T-helper 1 cell treated with Interleukin-12 subunit alpha and Interleukin-12 subunit beta and Interleukin-4 antibody, amounts not matched to agents 30 μg/mL and 1 μg/mL, for 36 hours (primary cell): Measurements from ENCODE around the gene CUX1.

ENCODE experiments used
- H3K27ac Mint-ChIP-seq: one replicate; pipeline ENCODE4 v1.8.0; 2021; ENCODE audit warnings: mild to moderate bottlenecking, mixed read lengths
- H3K27me3 Mint-ChIP-seq: one replicate; pipeline ENCODE4 v1.8.0; 2021; ENCODE audit warnings: low read depth, mixed read lengths
- H3K36me3 Mint-ChIP-seq: one replicate; pipeline ENCODE4 v1.8.0; 2021; ENCODE audit warnings: low read depth, mixed read lengths
- H3K4me1 Mint-ChIP-seq: one replicate; pipeline ENCODE4 v1.8.0; 2021; ENCODE audit warnings: low read depth, mixed read lengths
- H3K4me3 Mint-ChIP-seq: one replicate; pipeline ENCODE4 v1.8.0; 2021; ENCODE audit warnings: mild to moderate bottlenecking, moderate library complexity, mixed read lengths
- H3K9me3 Mint-ChIP-seq: one replicate; pipeline ENCODE4 v1.8.0; 2021; ENCODE audit warnings: mixed read lengths

Gene CUX1

DNA sequence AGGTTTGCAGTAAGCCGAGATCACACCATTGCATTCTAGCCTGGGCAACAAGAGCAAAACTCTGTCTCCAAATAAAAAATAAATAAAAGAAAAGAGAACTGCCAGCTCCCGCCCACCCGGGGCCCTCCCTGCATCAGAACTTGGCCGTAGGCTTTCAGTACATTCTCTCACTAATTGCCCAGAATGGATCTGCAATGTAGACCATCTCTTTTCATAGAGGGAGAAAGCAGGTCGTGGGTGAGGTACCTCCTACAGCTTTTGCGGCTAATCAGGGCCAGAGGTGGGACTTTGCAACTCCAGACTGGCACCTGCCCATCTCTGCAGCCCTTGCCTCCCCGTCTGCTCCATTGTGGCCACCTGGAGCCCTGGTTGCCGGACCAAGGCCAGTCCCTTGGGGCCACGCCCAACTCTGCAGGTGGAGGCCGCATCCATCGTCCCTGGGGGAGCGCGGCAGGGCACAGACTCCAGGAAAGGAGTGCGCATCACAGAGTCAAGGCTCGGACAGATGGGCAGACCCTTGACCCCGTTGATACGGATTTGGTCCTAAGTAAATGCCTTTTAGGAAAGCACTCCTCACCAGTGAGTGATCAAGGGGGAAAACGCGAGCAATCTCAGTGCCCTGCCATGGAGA lies 290.2 kb downstream of the CUX1 start:
- Mint-ChIP-seq H3K4me3 (no peak overlapping the region), H3K4me1 (no peaks in the 10 kb centered on the region), H3K27ac (no peak overlapping the region), H3K36me3 (peaks cover 2% of the 10 kb centered on the region), H3K27me3 (no peaks in the 10 kb centered on the region), H3K9me3 (no peaks in the 10 kb centered on the region)

DNA sequence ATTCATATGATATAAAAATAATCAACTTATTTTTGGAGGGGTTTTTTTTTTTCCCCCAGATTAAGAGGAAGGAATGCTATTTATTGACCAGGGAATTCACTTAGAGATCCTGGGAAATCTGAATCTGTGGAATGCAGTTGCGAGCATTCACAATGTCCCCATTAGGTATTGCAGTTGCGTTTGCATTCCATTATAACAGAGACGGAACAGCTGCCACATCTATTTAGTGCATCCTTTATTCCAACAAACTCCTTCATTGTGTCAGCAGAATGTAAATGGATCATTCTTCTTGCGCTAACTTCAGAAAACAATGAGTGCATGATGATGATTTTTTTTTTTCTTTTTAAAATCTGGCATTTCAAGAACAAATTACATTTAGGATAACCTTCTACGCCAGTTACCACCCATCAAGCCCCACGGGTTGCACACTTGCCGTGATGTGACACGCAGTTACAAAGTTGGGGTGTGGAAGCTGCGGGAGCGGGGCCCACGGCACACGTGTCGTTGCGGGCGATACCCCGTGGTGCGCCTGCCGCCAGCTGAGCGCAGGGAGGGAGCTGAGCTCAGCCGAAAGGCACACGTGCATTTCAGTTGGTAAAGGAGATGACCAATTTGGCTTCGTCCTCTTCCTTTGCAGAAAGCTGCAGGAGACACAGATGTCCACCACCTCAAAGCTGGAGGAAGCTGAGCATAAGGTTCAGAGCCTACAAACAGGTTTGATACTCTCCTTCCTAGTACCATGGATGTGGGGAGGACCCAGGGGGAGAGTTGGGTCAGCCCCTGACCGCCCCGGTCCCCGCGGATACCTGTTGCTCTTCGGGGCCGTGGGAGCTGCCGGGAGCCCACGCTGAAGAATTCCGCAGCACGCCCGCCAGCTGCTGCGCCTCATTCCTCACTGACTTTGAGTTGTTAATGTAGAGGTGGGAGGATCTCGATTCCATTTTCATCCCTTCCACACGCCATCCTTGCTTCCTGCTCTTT lies 293.9 kb downstream of the CUX1 start:
- Mint-ChIP-seq H3K27me3 (no peaks in the 10 kb centered on the region), H3K27ac (no peak overlapping the region), H3K36me3 (peaks cover 4% of the 10 kb centered on the region), H3K4me3 (no peak overlapping the region), H3K9me3 (no peaks in the 10 kb centered on the region), H3K4me1 (no peaks in the 10 kb centered on the region)

DNA sequence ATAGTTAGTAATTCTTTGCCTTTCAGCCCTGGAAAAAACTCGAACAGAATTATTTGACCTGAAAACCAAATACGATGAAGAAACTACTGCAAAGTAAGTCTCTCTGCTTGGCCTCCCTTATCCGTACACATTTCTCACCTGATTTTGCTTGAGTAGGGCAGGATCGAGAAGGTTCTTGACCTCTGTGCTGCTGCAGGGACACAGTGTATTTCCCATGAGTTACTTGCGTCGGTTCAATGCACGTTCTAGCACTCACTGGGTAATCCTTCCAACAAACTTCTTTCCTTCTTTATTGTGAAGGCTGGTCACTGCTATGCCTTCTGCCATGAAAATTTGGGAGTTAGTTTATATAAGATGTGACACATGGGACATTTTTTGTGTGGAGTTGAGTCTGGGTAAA lies 297.8 kb downstream of the CUX1 start:
- no peak overlapping the region for H3K27ac Mint-ChIP-seq
- peaks cover 4% of the 10 kb centered on the region for H3K36me3 Mint-ChIP-seq

DNA sequence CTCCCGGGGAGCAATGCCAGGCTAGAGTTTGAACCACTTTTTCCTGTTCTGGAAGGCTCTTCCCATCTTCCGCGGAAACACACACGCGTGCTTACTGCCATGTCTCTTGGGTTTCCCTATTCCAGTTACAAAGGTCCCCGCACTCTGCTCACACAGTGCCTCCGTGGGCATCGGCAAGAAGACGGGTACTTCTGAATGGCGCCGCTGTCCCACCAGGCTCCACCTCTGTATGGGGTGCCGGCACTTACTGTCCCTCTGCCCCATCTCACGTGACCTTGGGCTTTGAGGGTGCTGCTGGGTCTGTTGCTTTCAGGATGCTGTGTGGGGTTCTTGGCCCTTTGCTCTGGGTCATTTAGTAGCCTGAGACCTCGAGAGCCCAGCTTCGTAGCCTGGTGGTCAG lies 298.5 kb downstream of the CUX1 start:
- no peaks in the 10 kb centered on the region for H3K4me1 Mint-ChIP-seq
- no peaks in the 10 kb centered on the region for H3K9me3 Mint-ChIP-seq
- H3K27ac Mint-ChIP-seq, result no peak overlapping the region
- no peak overlapping the region for H3K4me3 Mint-ChIP-seq
- H3K27me3 Mint-ChIP-seq, result no peaks in the 10 kb centered on the region
- peaks cover 4% of the 10 kb centered on the region for H3K36me3 Mint-ChIP-seq

More for the DNA sequence above, 297.8 kb downstream of the CUX1 start:
- Mint-ChIP-seq H3K4me3 (no peak overlapping the region), H3K27me3 (no peaks in the 10 kb centered on the region), H3K9me3 (no peaks in the 10 kb centered on the region), H3K4me1 (no peaks in the 10 kb centered on the region)

DNA sequence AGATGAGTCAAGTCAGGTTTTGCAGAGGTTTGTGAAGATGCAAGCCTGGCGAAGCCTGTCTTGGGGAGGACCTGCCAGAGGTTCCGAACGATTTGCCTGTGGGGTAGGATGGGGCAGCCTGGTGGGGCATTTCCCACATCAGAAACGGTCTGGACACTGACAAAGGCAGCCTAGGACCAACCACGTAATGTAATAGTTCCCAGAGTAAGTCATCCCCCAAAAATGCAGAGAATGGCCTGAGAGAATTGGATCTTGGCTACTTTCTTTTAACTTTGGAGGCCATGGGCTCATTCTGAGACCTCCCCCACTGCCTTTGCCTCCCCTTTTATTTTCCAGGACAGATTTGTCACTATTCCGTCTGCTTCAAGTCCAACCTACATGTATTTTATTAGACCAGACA lies 300.3 kb downstream of the CUX1 start:
- Mint-ChIP-seq H3K27ac (no peak overlapping the region), H3K4me3 (no peak overlapping the region), H3K36me3 (peaks cover 4% of the 10 kb centered on the region), H3K27me3 (no peaks in the 10 kb centered on the region), H3K4me1 (peaks cover 12% of the 10 kb centered on the region), H3K9me3 (no peaks in the 10 kb centered on the region)

DNA sequence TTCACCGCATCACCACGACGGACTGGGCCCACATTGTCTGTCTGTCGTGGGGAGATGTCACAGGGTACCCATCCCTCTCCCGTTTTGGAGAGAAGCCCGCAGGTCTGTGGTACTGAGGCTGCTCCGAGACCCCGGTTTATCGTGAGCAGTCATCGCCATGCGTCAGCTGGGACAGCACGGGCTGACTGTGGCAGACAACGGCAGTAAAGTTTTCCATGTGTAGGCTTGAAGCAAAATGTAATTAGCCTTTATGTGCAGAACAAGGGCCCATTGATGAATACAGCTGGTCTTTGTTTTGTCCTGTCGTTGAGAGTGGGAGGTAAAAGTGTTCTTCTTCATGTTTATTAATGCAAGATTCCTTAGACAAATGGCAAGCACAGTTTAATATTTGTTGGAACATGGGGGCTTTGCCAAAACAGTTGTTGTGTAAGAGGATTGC lies 301.8 kb downstream of the CUX1 start:
- Mint-ChIP-seq H3K4me3 (no peak overlapping the region), H3K4me1 (peaks cover 12% of the 10 kb centered on the region), H3K36me3 (peaks cover 4% of the 10 kb centered on the region), H3K27ac (no peak overlapping the region), H3K27me3 (no peaks in the 10 kb centered on the region), H3K9me3 (no peaks in the 10 kb centered on the region)

DNA sequence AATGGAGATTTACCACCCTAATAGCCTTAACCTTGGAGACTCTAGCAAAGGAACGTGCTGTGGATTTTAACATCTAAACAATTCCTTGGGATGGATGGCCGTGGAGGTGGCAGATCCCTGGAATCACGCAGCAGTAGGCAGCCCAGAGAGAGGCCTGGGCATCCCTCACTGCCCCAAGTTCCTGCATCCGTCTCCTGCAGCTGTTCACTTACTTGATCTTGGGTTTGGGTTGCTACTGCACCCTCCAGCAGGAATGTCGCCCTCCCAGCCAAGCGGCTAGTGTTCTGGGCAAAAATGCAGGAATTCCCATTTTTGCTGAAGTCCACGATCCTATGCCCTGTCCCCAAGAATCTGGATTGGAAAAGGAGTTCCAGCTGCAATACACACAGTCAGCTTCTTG lies 302.5 kb downstream of the CUX1 start:
- H3K27me3 Mint-ChIP-seq, result no peaks in the 10 kb centered on the region
- H3K4me3 Mint-ChIP-seq, result no peak overlapping the region
- no peaks in the 10 kb centered on the region for H3K9me3 Mint-ChIP-seq
- peaks cover 5% of the 10 kb centered on the region for H3K36me3 Mint-ChIP-seq
- peaks cover 12% of the 10 kb centered on the region for H3K4me1 Mint-ChIP-seq
- H3K27ac Mint-ChIP-seq, result no peak overlapping the region

DNA sequence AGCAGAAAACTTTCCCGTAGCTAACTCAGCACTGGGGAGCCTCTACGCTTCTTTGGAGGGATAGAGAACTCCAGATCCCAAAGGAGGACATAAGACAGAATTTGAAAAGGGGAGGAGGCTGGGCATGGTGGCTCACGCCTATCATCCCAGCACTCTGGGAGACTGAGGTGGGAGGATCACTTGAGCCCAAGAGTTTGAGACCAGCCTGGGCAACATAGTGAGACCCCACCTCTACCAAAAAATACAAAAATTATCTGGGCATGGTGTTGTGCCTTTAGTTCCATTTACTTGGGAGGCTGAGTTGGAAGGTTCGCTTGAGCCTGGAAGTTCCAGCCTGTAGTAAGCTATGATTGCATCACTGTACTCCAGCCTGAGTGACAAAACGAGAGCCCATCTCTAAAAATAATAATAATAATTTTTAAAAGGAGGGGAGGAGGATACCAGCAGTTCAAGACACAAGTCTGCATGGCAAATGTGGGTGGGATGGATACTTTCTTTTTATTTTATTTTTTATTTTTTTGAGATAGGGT lies 303.3 kb downstream of the CUX1 start:
- Mint-ChIP-seq H3K4me1 (peaks cover 12% of the 10 kb centered on the region), H3K27me3 (no peaks in the 10 kb centered on the region)

DNA sequence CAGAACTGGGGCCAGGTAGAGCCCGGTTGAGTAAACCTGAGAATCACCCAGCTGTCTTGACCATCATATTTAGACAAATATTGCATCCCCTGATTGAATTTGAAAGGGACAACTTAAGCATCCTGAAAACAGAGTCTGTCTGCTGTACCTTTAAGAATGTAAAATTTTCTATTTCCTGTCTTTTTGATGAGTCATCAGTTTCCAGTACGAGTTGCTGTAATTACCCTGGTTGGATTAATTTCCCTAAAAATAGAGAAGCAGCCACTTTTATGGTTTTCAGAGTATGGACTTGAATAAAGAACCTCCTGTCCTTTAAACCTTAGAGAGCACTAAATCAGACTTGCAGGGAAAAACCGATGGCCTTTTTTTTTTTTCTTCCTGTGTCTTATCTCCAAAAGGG lies 304.6 kb downstream of the CUX1 start:
- H3K36me3 Mint-ChIP-seq, result peaks cover 2% of the 10 kb centered on the region
- H3K27ac Mint-ChIP-seq, result peak overlapping the region; percentile 41
- no peak overlapping the region for H3K4me3 Mint-ChIP-seq
- H3K27me3 Mint-ChIP-seq, result no peaks in the 10 kb centered on the region
- H3K4me1 Mint-ChIP-seq, result peaks cover 12% of the 10 kb centered on the region
- H3K9me3 Mint-ChIP-seq, result no peaks in the 10 kb centered on the region

More for the DNA sequence above, 303.3 kb downstream of the CUX1 start:
- Mint-ChIP-seq H3K4me3 (no peak overlapping the region), H3K36me3 (peaks cover 5% of the 10 kb centered on the region), H3K9me3 (no peaks in the 10 kb centered on the region), H3K27ac (no peak overlapping the region)

DNA sequence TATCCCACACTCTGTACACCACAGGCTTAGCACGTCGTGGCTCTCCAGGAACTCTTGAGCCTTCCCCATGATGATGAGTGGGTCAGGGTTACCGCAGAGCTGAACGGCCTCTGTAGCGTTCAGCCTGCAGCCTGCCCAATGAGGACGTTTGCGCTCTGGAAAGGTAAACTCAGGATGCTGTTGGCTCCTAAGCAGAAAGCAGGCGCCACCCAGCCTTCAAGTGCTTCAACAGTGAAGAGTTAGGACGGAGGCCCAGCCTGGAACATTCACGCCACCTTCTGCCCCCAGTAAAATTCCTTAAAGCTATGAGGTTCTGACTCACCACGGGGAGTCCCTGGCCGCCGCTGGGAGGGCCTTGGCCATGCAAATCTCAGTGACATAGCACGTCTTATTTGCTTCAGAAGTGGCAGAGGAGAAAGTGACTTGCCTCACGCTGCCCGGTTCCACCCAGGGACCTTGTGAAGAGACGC lies 307.7 kb downstream of the CUX1 start:
- Mint-ChIP-seq H3K27ac (no peak overlapping the region), H3K9me3 (no peaks in the 10 kb centered on the region), H3K36me3 (peaks cover 2% of the 10 kb centered on the region), H3K27me3 (no peaks in the 10 kb centered on the region), H3K4me3 (no peak overlapping the region), H3K4me1 (peaks cover 12% of the 10 kb centered on the region)

DNA sequence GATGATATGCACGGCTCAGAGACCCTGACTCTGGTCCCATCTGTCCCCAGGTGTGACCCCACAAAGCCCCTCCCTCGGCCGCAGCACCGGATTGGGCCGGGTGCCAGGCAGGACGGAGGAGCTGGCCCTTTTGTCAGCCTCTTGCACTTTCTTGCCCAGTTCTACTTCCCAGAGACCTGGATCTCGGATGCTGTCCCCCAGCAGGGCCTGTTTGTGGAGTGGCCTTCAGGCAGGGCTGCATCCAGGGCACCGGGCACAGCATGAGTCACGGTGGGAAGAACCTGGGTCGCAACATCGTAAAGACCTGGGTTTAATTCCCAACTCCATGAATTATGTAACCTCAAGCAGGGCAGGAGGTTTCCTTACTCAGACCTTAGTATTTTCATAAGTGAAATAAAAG lies 310.9 kb downstream of the CUX1 start:
- Mint-ChIP-seq H3K4me1 (no peaks in the 10 kb centered on the region), H3K36me3 (peaks cover 2% of the 10 kb centered on the region), H3K27me3 (no peaks in the 10 kb centered on the region), H3K27ac (no peak overlapping the region), H3K9me3 (no peaks in the 10 kb centered on the region), H3K4me3 (no peak overlapping the region)

DNA sequence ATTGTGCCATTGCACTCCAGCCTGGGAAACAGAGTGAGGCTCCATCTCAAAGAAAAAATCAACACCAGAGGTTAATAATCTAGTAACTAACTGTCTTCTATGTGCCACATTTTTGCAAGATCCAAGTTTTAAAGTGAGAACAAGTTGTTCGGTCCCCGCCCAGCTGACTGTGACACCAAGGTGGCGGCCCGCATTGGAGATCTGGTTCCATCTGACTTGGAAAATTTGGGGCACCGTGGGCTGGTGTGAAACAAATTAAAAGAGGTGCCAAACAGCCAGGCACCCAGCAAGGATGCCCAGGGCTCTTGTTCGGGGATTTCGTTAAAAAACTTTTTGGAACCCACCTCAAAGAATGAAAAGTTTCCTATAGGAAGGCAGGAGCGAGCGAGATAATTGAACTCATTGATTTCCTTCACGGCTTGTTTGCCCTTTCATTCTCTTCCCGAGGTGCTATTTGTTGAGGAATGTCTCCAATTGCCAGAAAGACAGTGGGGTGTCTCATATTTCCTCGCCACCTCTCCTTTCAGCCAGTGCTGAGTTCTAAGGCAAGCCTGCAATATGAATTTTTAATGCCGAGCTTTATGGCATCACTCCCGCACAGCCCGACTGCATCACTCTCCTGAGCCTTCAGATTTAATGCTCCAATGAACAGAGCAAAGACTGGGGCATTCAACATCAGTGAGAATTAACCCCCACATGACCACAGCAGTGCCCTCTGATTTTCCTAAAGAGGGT lies 312.4 kb downstream of the CUX1 start:
- H3K27me3 Mint-ChIP-seq, result no peaks in the 10 kb centered on the region

DNA sequence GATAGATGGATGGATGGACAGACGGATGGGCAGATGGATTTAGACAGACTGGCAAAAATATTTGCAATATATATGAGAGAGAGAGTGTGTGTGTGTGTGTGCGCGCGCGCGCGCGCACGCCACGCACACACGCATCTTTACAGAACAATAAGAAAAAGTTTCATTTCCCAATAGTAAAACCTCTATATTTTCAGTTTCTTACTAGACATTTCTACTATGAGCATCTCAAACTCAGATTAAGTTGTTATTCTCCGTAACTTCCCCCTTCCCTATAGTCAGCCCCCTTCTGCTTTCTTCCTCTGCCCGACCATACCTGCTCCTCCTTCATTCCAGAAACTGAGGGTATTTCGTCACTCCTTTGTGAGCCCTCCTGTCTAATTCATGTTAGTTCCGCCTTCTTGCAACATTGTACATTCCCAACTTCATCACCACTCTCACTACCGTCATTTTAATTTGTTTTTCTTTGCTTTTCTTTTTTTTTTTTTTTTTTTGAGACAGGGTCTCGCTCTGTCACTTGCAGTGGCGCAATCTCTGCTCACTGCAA lies 314.9 kb downstream of the CUX1 start:
- no peaks in the 10 kb centered on the region for H3K4me1 Mint-ChIP-seq
- H3K9me3 Mint-ChIP-seq, result no peaks in the 10 kb centered on the region
- no peaks in the 10 kb centered on the region for H3K36me3 Mint-ChIP-seq
- no peak overlapping the region for H3K4me3 Mint-ChIP-seq
- H3K27ac Mint-ChIP-seq, result no peak overlapping the region
- H3K27me3 Mint-ChIP-seq, result no peaks in the 10 kb centered on the region

More for the DNA sequence above, 312.4 kb downstream of the CUX1 start:
- no peaks in the 10 kb centered on the region for H3K4me1 Mint-ChIP-seq
- no peaks in the 10 kb centered on the region for H3K36me3 Mint-ChIP-seq
- H3K9me3 Mint-ChIP-seq, result no peaks in the 10 kb centered on the region
- H3K27ac Mint-ChIP-seq, result no peak overlapping the region
- H3K4me3 Mint-ChIP-seq, result no peak overlapping the region

DNA sequence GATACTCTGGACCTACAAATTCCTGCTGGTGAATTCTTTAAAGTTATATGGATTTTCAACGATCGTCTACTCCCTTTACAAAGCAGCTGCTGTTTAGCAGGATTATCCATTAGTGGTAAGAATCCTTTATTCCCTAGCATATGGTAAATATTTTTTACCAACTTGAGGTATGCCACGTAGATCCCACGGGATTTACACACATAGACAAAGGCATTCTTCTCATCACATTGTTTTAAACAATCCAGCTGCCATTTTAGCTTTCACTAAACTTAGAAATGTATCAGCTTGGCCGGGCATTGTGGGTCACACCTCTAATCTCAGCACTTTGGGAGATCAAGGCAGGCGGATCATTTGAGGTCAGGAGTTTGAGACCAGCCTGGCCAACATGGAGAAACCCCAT lies 321.2 kb downstream of the CUX1 start:
- H3K4me3 Mint-ChIP-seq, result no peak overlapping the region
- H3K9me3 Mint-ChIP-seq, result no peaks in the 10 kb centered on the region
- H3K36me3 Mint-ChIP-seq, result no peaks in the 10 kb centered on the region
- peaks cover 11% of the 10 kb centered on the region for H3K4me1 Mint-ChIP-seq
- H3K27ac Mint-ChIP-seq, result no peak overlapping the region
- H3K27me3 Mint-ChIP-seq, result no peaks in the 10 kb centered on the region
